Head of caudate nucleus (tissue), 42 donors: ENCODE data around the gene GABARAP.

ENCODE experiments used
- DNase-seq, 42 donors: peaks; one replicate each; pipeline versions ENCODE4 v3.0.0 to v3.0.0-alpha.2; 2020 to 2021; ENCODE audit warnings: mixed read lengths in 7 of 42
- intact Hi-C: fragments of 100-400 bp; cut with DNase I; formaldehyde crosslinking; loops from one replicate; pipeline ENCODE4 v1.15.0; 2022

The GABARAP gene

GRCh38 chr17:7215652-7216180, 26.5 kb downstream of the GABARAP start:
- DNase-seq = peak in 8 of 42 donors; percentile 36 to 73 (median 56)
- intact Hi-C loops = no loop called here

- intact Hi-C loops = no loop called here
- DNase-seq = no peak
Observed at GRCh38 chr17:7215136-7215638, 27.1 kb downstream of the GABARAP start.

- intact Hi-C loops = no loop called here
- peak; percentile 88 to 98 (median 96) for DNase-seq
Observed at GRCh38 chr17:7214300-7215135, 27.7 kb downstream of the GABARAP start.

GRCh38 chr17:7213895-7214299, 28.4 kb downstream of the GABARAP start:
- intact Hi-C loops = no loop called here
- DNase-seq = peak; percentile 68 to 96 (median 85)

GRCh38 chr17:7211491-7212273, 30.6 kb downstream of the GABARAP start:
- peak in 1 of 42 donors; percentile 16 for DNase-seq
- intact Hi-C loops = no loop called here

GRCh38 chr17:7208754-7209460, 33.3 kb downstream of the GABARAP start:
- DNase-seq = no peak
- intact Hi-C loops = no loop called here

- no peak for DNase-seq
- intact Hi-C loops = no loop called here
Observed at GRCh38 chr17:7208027-7208571, 34.1 kb downstream of the GABARAP start.

GRCh38 chr17:7207120-7208001, 34.9 kb downstream of the GABARAP start:
- intact Hi-C loops = no loop called here
- DNase-seq = no peak

- intact Hi-C loops = no loop called here
- no peak for DNase-seq
Observed at GRCh38 chr17:7205561-7205960, 36.7 kb downstream of the GABARAP start.

GRCh38 chr17:7204828-7205461, 37.3 kb downstream of the GABARAP start:
- DNase-seq = peak; percentile 55 to 91 (median 78)
- intact Hi-C loops = no loop called here

- DNase-seq = no peak
- intact Hi-C loops = no loop called here
Observed at GRCh38 chr17:7204336-7204735, 37.9 kb downstream of the GABARAP start.

- no peak for DNase-seq
- intact Hi-C loops = no loop called here
Observed at GRCh38 chr17:7203391-7203790, 38.9 kb downstream of the GABARAP start.

- intact Hi-C loops = no loop called here
- DNase-seq = no peak
Observed at GRCh38 chr17:7196651-7197401, 45.4 kb downstream of the GABARAP start.

- DNase-seq = no peak
- intact Hi-C loops = no loop called here
Observed at GRCh38 chr17:7195971-7196370, 46.3 kb downstream of the GABARAP start.

GRCh38 chr17:7192271-7192937, 49.8 kb downstream of the GABARAP start:
- intact Hi-C loops = no loop called here
- no peak for DNase-seq

- peak in 41 of 42 donors; percentile 54 to 85 (median 70) for DNase-seq
- intact Hi-C loops = no loop called here
Observed at GRCh38 chr17:7191571-7192270, 50.5 kb downstream of the GABARAP start.
